Activated naive CD8-positive, alpha-beta T cell treated with anti-CD3 and anti-CD28 coated beads, Interleukin-2, amount 10 ng/mL, durations not matched to agents 7 days and 5 days (primary cell): ENCODE measurements around the gene ADAM33. TPM values are rescaled to one million over a fixed set of nuclear protein-coding genes. Genes with fewer than 3 reads are reported as not detected.
A peak's percentile ranks its signal among the peaks of the same experiment; 100 is the strongest.

ENCODE experiments used
- ATAC-seq: fragments of 150-1000 bp; cut with Tn5 transposase; one replicate; pipeline ENCODE4 v1.10.0; 2021; ENCODE audit warnings: low read depth, moderate library complexity
- POLR2A ChIA-PET: fragments of 350-600 bp; sonication (Branson Sonifier 250); formaldehyde crosslinking; loops from one replicate; lab custom pipeline; 2021; ENCODE audit warnings: antibody characterized with exemption; lab: Charles Lee
- DNase-seq: peaks from one replicate; pipeline ENCODE4 v3.0.0; 2021
- H3K27ac Mint-ChIP-seq: one replicate; pipeline ENCODE4 v1.8.0; 2022; ENCODE audit warnings: mild to moderate bottlenecking, mixed read lengths
- H3K27me3 Mint-ChIP-seq: one replicate; pipeline ENCODE4 v1.8.0; 2022; ENCODE audit warnings: mild to moderate bottlenecking, moderate library complexity, mixed read lengths
- H3K36me3 Mint-ChIP-seq: one replicate; pipeline ENCODE4 v1.8.0; 2021; ENCODE audit warnings: mild to moderate bottlenecking, mixed read lengths
- H3K4me1 Mint-ChIP-seq: one replicate; pipeline ENCODE4 v1.8.0; 2021; ENCODE audit warnings: mixed read lengths
- H3K4me3 Mint-ChIP-seq: one replicate; pipeline ENCODE4 v1.8.0; 2022; ENCODE audit warnings: mild to moderate bottlenecking, moderate library complexity, mixed read lengths
- H3K9me3 Mint-ChIP-seq: one replicate; pipeline ENCODE4 v1.8.0; 2021; ENCODE audit warnings: mixed read lengths
- total RNA-seq, 2 experiments: library from RNA; stranded (reverse); gene quantifications; one replicate each; pipeline ENCODE4 v1.2.3, GENCODE V29; 2021

Gene ADAM33
- total RNA-seq, 2 experiments from 2014 or later = not detected

GRCh38 chr20:3716195-3716834, 34.5 kb upstream of the ADAM33 start:
- H3K4me1 Mint-ChIP-seq = peaks cover 4% of the 10 kb centered on the region
- DNase-seq = no peak
- ATAC-seq = peak; percentile 80
- H3K4me3 Mint-ChIP-seq = no peak overlapping the region
- POLR2A ChIA-PET = interaction anchor here (0.6 kb wide), 1 partner anchor 177 kb away, joined by 3 read pairs; no protein-coding TSS in a partner anchor
- H3K27me3 Mint-ChIP-seq = peaks cover 21% of the 10 kb centered on the region
- H3K27ac Mint-ChIP-seq = no peak overlapping the region
- H3K9me3 Mint-ChIP-seq = no peaks in the 10 kb centered on the region
- H3K36me3 Mint-ChIP-seq = no peaks in the 10 kb centered on the region

- peaks cover 1% of the 10 kb centered on the region for H3K4me1 Mint-ChIP-seq
- H3K4me3 Mint-ChIP-seq = no peak overlapping the region
- no peak for DNase-seq
- POLR2A ChIA-PET = no interaction called here
- no peak for ATAC-seq
- H3K36me3 Mint-ChIP-seq = no peaks in the 10 kb centered on the region
- peaks cover 7% of the 10 kb centered on the region for H3K27me3 Mint-ChIP-seq
- H3K9me3 Mint-ChIP-seq = no peaks in the 10 kb centered on the region
- H3K27ac Mint-ChIP-seq = no peak overlapping the region
These were observed 32.3 kb upstream of the ADAM33 start for GRCh38 chr20:3714092-3714491.

DNA sequence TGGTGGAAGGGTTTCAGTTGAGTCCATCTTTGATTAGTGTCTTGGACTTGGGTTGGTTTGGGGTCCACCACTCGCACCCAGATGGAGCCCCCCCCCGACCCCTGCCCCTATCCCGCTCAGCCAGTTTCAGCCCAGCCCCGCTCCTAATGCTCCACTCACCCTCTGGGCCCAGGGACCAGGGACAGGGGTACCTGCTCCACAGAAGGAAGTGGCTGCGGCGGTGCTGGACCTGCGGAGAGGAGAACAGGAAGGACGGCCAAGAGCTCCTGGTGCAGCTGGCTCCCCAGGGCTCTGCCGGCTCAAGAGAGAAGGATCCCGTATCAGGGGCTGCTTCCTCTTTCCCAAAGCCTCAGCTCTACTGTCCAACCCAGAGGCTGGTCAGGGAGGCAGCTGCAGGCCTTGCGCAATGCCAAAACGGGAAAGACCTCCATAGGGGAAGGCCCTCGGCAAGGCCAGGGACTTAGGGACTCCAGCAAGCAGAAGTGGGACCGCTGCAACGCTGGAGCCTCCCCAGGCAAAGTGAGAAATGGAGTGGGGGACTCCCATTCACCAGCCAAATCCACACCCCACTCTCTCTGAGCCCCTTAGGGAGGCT, 30.6 kb upstream of the ADAM33 start, which contains the start of gene SIGLEC1:
Gene SIGLEC1 (minus strand): TSS at position 322 of the 595 bp plus-strand sequence. CDS start 5,472 bp downstream, outside the sequence.
- Mint-ChIP-seq H3K27me3 (peaks cover 6% of the 10 kb centered on the region), H3K9me3 (no peaks in the 10 kb centered on the region), H3K4me3 (no peak within 1 kb of the TSS), H3K36me3 (no peaks in the 10 kb centered on the region), H3K27ac (no peak within 1 kb of the TSS), H3K4me1 (peaks cover 1% of the 10 kb centered on the region)
- DNase-seq = no peak
- ATAC-seq = no peak
- POLR2A ChIA-PET = no interaction called here

GRCh38 chr20:3711484-3711941, 29.7 kb upstream of the ADAM33 start:
- Mint-ChIP-seq H3K27ac (no peak overlapping the region), H3K27me3 (peaks cover 6% of the 10 kb centered on the region), H3K4me3 (no peak overlapping the region), H3K4me1 (peaks cover 1% of the 10 kb centered on the region), H3K36me3 (no peaks in the 10 kb centered on the region), H3K9me3 (no peaks in the 10 kb centered on the region)
- ATAC-seq (no peak), DNase-seq (no peak)
- POLR2A ChIA-PET = no interaction called here

DNA sequence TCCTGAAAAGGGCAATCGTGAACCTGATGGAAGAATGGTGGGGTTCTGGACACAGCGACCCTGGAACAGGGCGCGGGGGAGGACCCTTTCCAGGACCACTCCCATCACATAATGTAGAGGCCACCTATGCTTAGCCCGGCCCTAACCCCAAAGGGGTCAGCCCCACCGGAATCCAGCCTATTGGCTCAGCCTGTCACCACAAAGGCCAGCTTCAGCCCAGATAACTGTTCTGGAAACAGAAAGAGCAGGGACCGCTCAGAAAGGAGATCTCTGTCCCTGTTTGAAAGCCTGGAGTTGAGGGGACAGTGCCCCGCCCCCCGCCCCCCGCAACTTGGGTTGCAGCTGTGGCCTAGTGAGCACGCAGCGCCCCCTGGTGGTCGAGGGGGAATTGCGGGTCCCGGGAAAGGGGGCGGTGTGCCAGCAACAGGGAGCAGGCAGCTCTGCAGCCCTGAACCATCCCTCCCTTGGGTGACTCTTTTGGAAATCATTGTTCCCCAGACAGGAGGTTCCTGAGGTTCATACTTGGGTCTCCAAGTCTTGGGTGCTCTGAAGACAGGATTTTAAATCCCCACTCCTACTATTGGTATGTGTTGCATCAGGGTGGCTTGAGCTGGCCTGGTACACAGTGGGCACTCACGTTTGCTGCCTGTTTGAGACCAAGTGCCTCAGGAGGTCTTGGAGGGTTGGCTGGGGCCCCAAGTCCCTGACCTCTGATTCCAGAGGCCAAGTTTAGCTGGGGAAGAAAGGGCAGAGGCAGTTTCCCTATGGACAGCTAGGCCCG, 29.1 kb upstream of the ADAM33 start:
- Mint-ChIP-seq H3K36me3 (no peaks in the 10 kb centered on the region), H3K27me3 (peaks cover 4% of the 10 kb centered on the region), H3K9me3 (no peaks in the 10 kb centered on the region), H3K27ac (no peak overlapping the region), H3K4me3 (no peak overlapping the region), H3K4me1 (peaks cover 1% of the 10 kb centered on the region)
- DNase-seq (peak; percentile 89), ATAC-seq (peak; percentile 59)
- POLR2A ChIA-PET = no interaction called here

GRCh38 chr20:3710011-3710466, 28.2 kb upstream of the ADAM33 start:
- POLR2A ChIA-PET = no interaction called here
- DNase-seq (no peak), ATAC-seq (no peak)
- H3K4me3 Mint-ChIP-seq = no peak overlapping the region
- no peaks in the 10 kb centered on the region for H3K36me3 Mint-ChIP-seq
- no peaks in the 10 kb centered on the region for H3K9me3 Mint-ChIP-seq
- H3K27me3 Mint-ChIP-seq = peaks cover 2% of the 10 kb centered on the region
- H3K27ac Mint-ChIP-seq = no peak overlapping the region
- peaks cover 1% of the 10 kb centered on the region for H3K4me1 Mint-ChIP-seq

- Mint-ChIP-seq H3K4me1 (peaks cover 1% of the 10 kb centered on the region), H3K4me3 (no peak overlapping the region), H3K27ac (no peak overlapping the region), H3K36me3 (no peaks in the 10 kb centered on the region), H3K27me3 (peaks cover 3% of the 10 kb centered on the region), H3K9me3 (no peaks in the 10 kb centered on the region)
- POLR2A ChIA-PET = no interaction called here
- ATAC-seq (no peak), DNase-seq (no peak)
These were observed 25.7 kb upstream of the ADAM33 start for GRCh38 chr20:3707508-3707899.

- Mint-ChIP-seq H3K27ac (no peak overlapping the region), H3K9me3 (no peaks in the 10 kb centered on the region), H3K27me3 (peaks cover 3% of the 10 kb centered on the region), H3K4me3 (no peak overlapping the region), H3K36me3 (no peaks in the 10 kb centered on the region), H3K4me1 (peaks cover 1% of the 10 kb centered on the region)
- no peak for ATAC-seq
- POLR2A ChIA-PET = no interaction called here
- no peak for DNase-seq
These were observed 25.1 kb upstream of the ADAM33 start for GRCh38 chr20:3706774-3707507.

GRCh38 chr20:3705970-3706739, 24.3 kb upstream of the ADAM33 start:
- H3K36me3 Mint-ChIP-seq = no peaks in the 10 kb centered on the region
- H3K4me3 Mint-ChIP-seq = no peak overlapping the region
- H3K27ac Mint-ChIP-seq = no peak overlapping the region
- ATAC-seq = no peak
- DNase-seq = no peak
- POLR2A ChIA-PET = no interaction called here
- H3K9me3 Mint-ChIP-seq = no peaks in the 10 kb centered on the region
- H3K27me3 Mint-ChIP-seq = peaks cover 3% of the 10 kb centered on the region
- H3K4me1 Mint-ChIP-seq = no peaks in the 10 kb centered on the region

- Mint-ChIP-seq H3K27me3 (peaks cover 3% of the 10 kb centered on the region), H3K27ac (no peak overlapping the region), H3K4me1 (no peaks in the 10 kb centered on the region), H3K9me3 (no peaks in the 10 kb centered on the region), H3K4me3 (no peak overlapping the region), H3K36me3 (no peaks in the 10 kb centered on the region)
- POLR2A ChIA-PET = no interaction called here
- DNase-seq (no peak), ATAC-seq (no peak)
These were observed 23.7 kb upstream of the ADAM33 start for GRCh38 chr20:3705491-3705969.

DNA sequence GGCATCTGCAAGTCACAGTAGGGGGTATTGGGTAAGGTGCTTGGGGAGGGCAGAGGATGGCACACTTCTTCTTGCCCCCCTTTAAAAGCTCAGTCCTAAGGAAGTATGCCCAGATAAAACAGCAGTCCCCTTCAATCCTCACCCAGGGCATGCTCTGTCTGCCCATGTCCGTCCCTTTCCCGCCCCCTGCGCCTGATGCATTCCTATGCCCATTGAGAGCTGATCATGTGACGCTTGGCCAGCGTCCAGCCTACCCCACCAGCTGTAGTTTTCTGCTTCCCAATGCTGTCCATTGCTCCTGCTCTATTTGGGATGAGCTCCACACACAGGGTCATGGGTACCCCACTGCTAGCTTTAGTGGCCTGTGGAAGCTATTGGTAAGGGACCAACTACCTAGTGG, 22.3 kb upstream of the ADAM33 start:
- no peaks in the 10 kb centered on the region for H3K4me1 Mint-ChIP-seq
- no peak overlapping the region for H3K4me3 Mint-ChIP-seq
- no peaks in the 10 kb centered on the region for H3K36me3 Mint-ChIP-seq
- peaks cover 3% of the 10 kb centered on the region for H3K27me3 Mint-ChIP-seq
- no peak for DNase-seq
- no peak for ATAC-seq
- H3K27ac Mint-ChIP-seq = no peak overlapping the region
- no peaks in the 10 kb centered on the region for H3K9me3 Mint-ChIP-seq
- POLR2A ChIA-PET = no interaction called here

GRCh38 chr20:3702611-3703391, 21.0 kb upstream of the ADAM33 start:
- Mint-ChIP-seq H3K27me3 (peaks cover 2% of the 10 kb centered on the region), H3K4me1 (no peaks in the 10 kb centered on the region), H3K9me3 (no peaks in the 10 kb centered on the region), H3K36me3 (no peaks in the 10 kb centered on the region), H3K27ac (no peak overlapping the region), H3K4me3 (no peak overlapping the region)
- ATAC-seq = no peak
- DNase-seq = no peak
- POLR2A ChIA-PET = no interaction called here
